Subcutaneous preadipocyte (primary cell): ENCODE results near the gene ARHGAP24. TPM values are rescaled to one million over a fixed set of nuclear protein-coding genes. Genes with fewer than 3 reads are reported as not detected.

ENCODE experiments used
- small RNA-seq: library from RNA; depleted of rRNA; stranded (forward); fragments of <200 nt; gene quantifications from one replicate; pipeline ENCODE3, GENCODE V24; 2012
- total RNA-seq: library from RNA; depleted of rRNA; stranded (reverse); fragments of >200 nt; gene quantifications from 2 replicates; pipeline ENCODE4 v1.2.3, GENCODE V29; 2012

Gene ARHGAP24
- 52.0 and 59.9 TPM in 2 replicates for total RNA-seq

GRCh38 chr4:85474818-85475630 lies at the start of gene ARHGAP24:
ARHGAP24 (plus strand) TSS chr4:85475150.

Small RNA genes lying within 50 kb of the gene (small RNA-seq; reads per million reads assigned to genes)
- gene MIR4451: not detected
